Lower leg skin (tissue), 4 donors: ENCODE results near the gene DIABLO. TPM values are rescaled to one million over a fixed set of nuclear protein-coding genes. Genes with fewer than 3 reads are reported as not detected.

Experiments
- DNase-seq, 2 donors: peaks; one replicate each; pipeline ENCODE4 v3.0.0-alpha.2; 2019; ENCODE audit warnings: low spot score in 2 of 2
- H3K4me3 ChIP-seq: fragments of 200-600 bp; sonication (generic); 2 replicates; pipeline ENCODE4 v1.5.1; 2017; ENCODE audit warnings: mild to moderate bottlenecking, low read depth; ENCODE audit not compliant: poor library complexity, severe bottlenecking
- CTCF ChIP-seq, 3 donors: fragments of 450-650 bp; IDR thresholded peaks; one replicate each; pipeline ENCODE4 v1.5.1; 2016; ENCODE audit warnings: antibody characterized with exemption in 3 of 3, mild to moderate bottlenecking in 3 of 3, moderate library complexity in 2 of 3
- POLR2A ChIP-seq, 2 donors: fragments of 450-650 bp; IDR thresholded peaks; one replicate each; pipeline ENCODE4 v1.6.1; 2016 to 2017; ENCODE audit warnings: antibody characterized with exemption in 2 of 2, mild to moderate bottlenecking in 1 of 2, moderate library complexity in 1 of 2
- WGBS, 2 donors: methylation state at CpG; one replicate each; pipeline ENCODE4 v1.1.5; 2018; 5-methylcytosine and 5-hydroxymethylcytosine counted together
- intact Hi-C: fragments of 100-400 bp; cut with DNase I; formaldehyde crosslinking; loops from one replicate; pipeline ENCODE4 v1.15.0; 2023; ENCODE audit warnings: low total_unique reads
- total RNA-seq, 4 donors: library from RNA; depleted of rRNA; stranded (reverse); fragments of >200 nt; gene quantifications; one replicate each; pipeline ENCODE4 v1.1.0, GENCODE V29; 2016

DIABLO gene
- total RNA-seq, 4 donors from 2014 or later, result 35.5 to 43.9 (median 40.8) TPM

GRCh38 chr12:122235741-122236140 lies 9.9 kb upstream of the DIABLO start:
- TF ChIP-seq CTCF (IDR thresholded peaks at IDR 0.05), result no peak
- TF ChIP-seq POLR2A (IDR thresholded peaks at IDR 0.05), result no peak
- intact Hi-C loops, result no loop called here
- DNase-seq, result no peak
- H3K4me3 ChIP-seq, result no peak overlapping the region
- 86 to 90% methylated on average over 7 of the region's 7 CpGs for WGBS, 2 donors

- H3K4me3 ChIP-seq, result no peak overlapping the region
- intact Hi-C loops, result no loop called here
- TF ChIP-seq POLR2A (IDR thresholded peaks at IDR 0.05) (no peak), CTCF (IDR thresholded peaks at IDR 0.05) (no peak)
- no peak for DNase-seq
- 96 to 98% methylated on average over 10 of the region's 10 CpGs for WGBS, 2 donors
Measured at GRCh38 chr12:122232691-122233090, 6.8 kb upstream of the DIABLO start.

GRCh38 chr12:122230798-122231197 lies 4.9 kb upstream of the DIABLO start:
- DNase-seq, result no peak
- no peak overlapping the region for H3K4me3 ChIP-seq
- WGBS, 2 donors, result 72 to 74% methylated on average over 6 of the region's 6 CpGs
- TF ChIP-seq CTCF (IDR thresholded peaks at IDR 0.05), result no peak
- no peak for TF ChIP-seq POLR2A (IDR thresholded peaks at IDR 0.05)
- intact Hi-C loops, result no loop called here

- intact Hi-C loops, result no loop called here
- WGBS, 2 donors, result 93 to 95% methylated on average over 5 of the region's 5 CpGs
- H3K4me3 ChIP-seq, result no peak overlapping the region
- no peak for DNase-seq
- no peak for TF ChIP-seq POLR2A (IDR thresholded peaks at IDR 0.05)
- TF ChIP-seq CTCF (IDR thresholded peaks at IDR 0.05), result no peak
Measured at GRCh38 chr12:122228092-122228491, 2.2 kb upstream of the DIABLO start.

- no peak for TF ChIP-seq CTCF (IDR thresholded peaks at IDR 0.05)
- no peak for TF ChIP-seq POLR2A (IDR thresholded peaks at IDR 0.05)
- 91 to 92% methylated on average over 17 of the region's 17 CpGs for WGBS, 2 donors
- H3K4me3 ChIP-seq, result no peak overlapping the region
- no peak for DNase-seq
- intact Hi-C loops, result no loop called here
Measured at GRCh38 chr12:122227341-122227740, 1.5 kb upstream of the DIABLO start.

GRCh38 chr12:122226366-122227125 lies 694 bp upstream of the DIABLO start:
- WGBS, 2 donors, result 7 to 10% methylated on average over 30 to 36 of the region's 55 CpGs
- no peak for DNase-seq
- intact Hi-C loops, result no loop called here
- TF ChIP-seq POLR2A (IDR thresholded peaks at IDR 0.05) (no peak), CTCF (IDR thresholded peaks at IDR 0.05) (no peak)
- no peak overlapping the region for H3K4me3 ChIP-seq
